Osteoblast (primary cell): ENCODE results near the gene BICD1. TPM values are rescaled to one million over a fixed set of nuclear protein-coding genes. Genes with fewer than 3 reads are reported as not detected.

Source experiments
- DNase-seq: peaks from one replicate; pipeline ENCODE4 v3.0.0; 2011; ENCODE audit warnings: low spot score, mixed read lengths; ENCODE audit not compliant: insufficient read length; ENCODE audit errors: missing footprints
- H2AFZ ChIP-seq: 2 replicates; pipeline ENCODE4 v1.6.0; 2011; ENCODE audit warnings: mild to moderate bottlenecking, low read length
- H3K27ac ChIP-seq: 2 replicates; pipeline ENCODE4 v1.5.1; 2011; ENCODE audit warnings: mild to moderate bottlenecking, low read depth, low read length, moderate library complexity
- H3K27me3 ChIP-seq: 2 replicates; pipeline ENCODE4 v1.6.0; 2012; ENCODE audit warnings: mild to moderate bottlenecking, control low read depth, inconsistent platforms, low read length, moderate library complexity; ENCODE audit not compliant: insufficient read depth
- H3K36me3 ChIP-seq: 2 replicates; pipeline ENCODE4 v1.5.1; 2011; ENCODE audit warnings: mild to moderate bottlenecking, low read length, control low read depth, moderate library complexity; ENCODE audit not compliant: insufficient read depth
- H3K4me1 ChIP-seq: 2 replicates; pipeline ENCODE4 v1.5.1; 2011; ENCODE audit warnings: mild to moderate bottlenecking, low read length, control low read depth, moderate library complexity; ENCODE audit not compliant: insufficient read depth
- H3K4me2 ChIP-seq: 2 replicates; pipeline ENCODE4 v1.6.0; 2011; ENCODE audit warnings: mild to moderate bottlenecking, low read length; ENCODE audit not compliant: insufficient read depth
- H3K4me3 ChIP-seq: fragments of 200-600 bp; sonication (generic); 3 replicates; pipeline ENCODE4 v1.5.1; 2012; ENCODE audit warnings: mild to moderate bottlenecking, low read length, inconsistent platforms; ENCODE audit not compliant: insufficient read depth
- H3K79me2 ChIP-seq: 2 replicates; pipeline ENCODE4 v1.6.0; 2012; ENCODE audit warnings: mild to moderate bottlenecking, low read length, control low read depth, inconsistent platforms; ENCODE audit not compliant: insufficient read depth
- H3K9me3 ChIP-seq: 2 replicates; pipeline ENCODE4 v1.5.1; 2011; ENCODE audit warnings: low read depth, low read length, control low read depth
- H4K20me1 ChIP-seq: 2 replicates; pipeline ENCODE4 v1.6.0; 2012; ENCODE audit warnings: mild to moderate bottlenecking, low read length, control low read depth; ENCODE audit not compliant: insufficient read depth
- total RNA-seq: library from RNA; depleted of rRNA; stranded (reverse); fragments of >200 nt; gene quantifications from 2 replicates; pipeline ENCODE4 v1.2.3, GENCODE V29; 2012
- TF ChIP-seq, protein P1 (sequence below): IDR thresholded peaks from 2 replicates; pipeline ENCODE4 v1.5.1; 2011; ENCODE audit warnings: mild to moderate bottlenecking, low read depth, low read length, moderate library complexity; ENCODE audit errors: extremely low read depth

The BICD1 gene
- total RNA-seq, 1 donor = 21.0 TPM

DNA sequence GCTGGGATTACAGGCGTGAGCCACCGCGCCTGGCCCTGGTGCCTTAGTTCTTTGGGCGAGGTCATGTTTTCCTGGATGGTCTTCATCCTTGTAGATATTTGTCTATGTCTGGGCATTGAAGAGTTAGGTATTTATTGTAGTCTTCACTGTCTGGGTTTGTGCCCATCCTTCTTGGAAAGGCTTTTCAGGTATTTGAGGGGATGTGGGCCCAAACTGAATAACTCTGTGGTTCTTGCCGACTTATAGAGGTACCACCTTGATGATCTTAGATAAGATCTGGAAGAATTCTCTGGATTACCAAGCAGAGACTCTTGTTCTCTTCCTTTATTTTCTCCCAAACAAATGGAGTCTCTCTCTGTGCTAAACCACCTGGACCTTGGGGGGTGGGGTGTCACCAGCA lies 311.6 kb downstream of the BICD1 start:
- H3K9me3 ChIP-seq = no peaks in the 10 kb centered on the region
- no peak for DNase-seq
- no peaks in the 10 kb centered on the region for H3K27me3 ChIP-seq
- no peaks in the 10 kb centered on the region for H3K79me2 ChIP-seq
- no peaks in the 10 kb centered on the region for H3K36me3 ChIP-seq
- H3K4me1 ChIP-seq = no peaks in the 10 kb centered on the region
- no peak overlapping the region for H3K4me3 ChIP-seq
- H3K4me2 ChIP-seq = no peak overlapping the region
- no peak overlapping the region for H3K27ac ChIP-seq
- no peaks in the 10 kb centered on the region for H4K20me1 ChIP-seq
- H2AFZ ChIP-seq = no peak overlapping the region
- TF ChIP-seq, protein P1, sequence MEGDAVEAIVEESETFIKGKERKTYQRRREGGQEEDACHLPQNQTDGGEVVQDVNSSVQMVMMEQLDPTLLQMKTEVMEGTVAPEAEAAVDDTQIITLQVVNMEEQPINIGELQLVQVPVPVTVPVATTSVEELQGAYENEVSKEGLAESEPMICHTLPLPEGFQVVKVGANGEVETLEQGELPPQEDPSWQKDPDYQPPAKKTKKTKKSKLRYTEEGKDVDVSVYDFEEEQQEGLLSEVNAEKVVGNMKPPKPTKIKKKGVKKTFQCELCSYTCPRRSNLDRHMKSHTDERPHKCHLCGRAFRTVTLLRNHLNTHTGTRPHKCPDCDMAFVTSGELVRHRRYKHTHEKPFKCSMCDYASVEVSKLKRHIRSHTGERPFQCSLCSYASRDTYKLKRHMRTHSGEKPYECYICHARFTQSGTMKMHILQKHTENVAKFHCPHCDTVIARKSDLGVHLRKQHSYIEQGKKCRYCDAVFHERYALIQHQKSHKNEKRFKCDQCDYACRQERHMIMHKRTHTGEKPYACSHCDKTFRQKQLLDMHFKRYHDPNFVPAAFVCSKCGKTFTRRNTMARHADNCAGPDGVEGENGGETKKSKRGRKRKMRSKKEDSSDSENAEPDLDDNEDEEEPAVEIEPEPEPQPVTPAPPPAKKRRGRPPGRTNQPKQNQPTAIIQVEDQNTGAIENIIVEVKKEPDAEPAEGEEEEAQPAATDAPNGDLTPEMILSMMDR = no peak

DNA sequence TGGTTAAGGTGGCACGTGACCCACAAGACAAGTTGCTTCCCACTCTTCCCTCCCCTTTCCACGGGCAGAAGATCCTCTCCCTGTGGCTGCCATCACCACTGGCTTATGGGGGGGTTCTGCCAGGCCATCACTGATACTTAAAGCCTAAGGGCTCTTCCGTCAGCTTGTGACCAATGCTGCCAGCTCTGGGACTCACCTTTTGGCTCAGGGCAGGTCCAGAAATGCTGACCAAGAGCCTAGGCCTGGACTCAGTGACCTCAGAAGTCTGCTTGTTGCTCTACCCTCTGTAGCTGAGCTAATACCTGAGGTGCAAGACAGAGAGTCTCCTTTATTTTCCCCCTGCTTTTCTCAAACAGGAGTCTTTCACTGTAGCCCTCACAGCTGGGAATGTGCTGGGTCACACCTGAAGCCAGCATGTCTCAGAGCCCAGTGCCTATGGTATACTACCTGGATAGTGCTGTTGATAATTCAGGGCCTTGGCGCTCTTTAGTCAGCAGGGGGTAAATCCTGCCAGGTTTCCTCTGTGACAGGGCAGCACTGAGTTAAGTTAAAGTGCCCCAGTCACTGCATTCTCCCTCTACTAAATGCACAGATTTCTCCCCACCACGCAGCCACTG lies 312.4 kb downstream of the BICD1 start:
- Histone ChIP-seq H2AFZ (no peak overlapping the region), H3K27me3 (no peaks in the 10 kb centered on the region), H3K4me1 (no peaks in the 10 kb centered on the region), H3K4me3 (no peak overlapping the region), H3K4me2 (no peak overlapping the region), H3K27ac (no peak overlapping the region), H4K20me1 (no peaks in the 10 kb centered on the region), H3K79me2 (no peaks in the 10 kb centered on the region), H3K36me3 (no peaks in the 10 kb centered on the region), H3K9me3 (no peaks in the 10 kb centered on the region)
- TF ChIP-seq, protein P1 = no peak
- DNase-seq = no peak

DNA sequence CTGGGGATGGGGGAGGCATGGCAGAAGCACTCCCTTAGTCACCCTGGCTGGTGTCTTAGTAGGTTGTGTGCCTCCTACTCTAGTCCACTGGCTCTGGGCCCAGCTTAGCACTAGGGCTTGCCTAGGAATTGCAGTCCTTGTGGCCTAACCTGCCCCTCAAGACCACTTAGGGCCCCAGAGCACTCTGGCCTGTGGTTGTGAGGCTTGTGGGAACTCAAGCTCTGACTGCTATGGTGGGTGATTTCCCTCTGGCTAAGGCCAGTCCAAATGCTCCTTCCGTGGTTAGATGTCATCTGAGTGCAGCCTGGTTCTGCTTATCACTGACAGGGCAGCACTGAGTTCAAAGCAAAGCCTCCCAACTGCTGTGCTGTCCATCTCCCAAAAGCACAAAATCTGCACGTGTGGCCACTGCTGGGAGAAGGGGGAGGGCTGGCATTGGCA lies 312.9 kb downstream of the BICD1 start:
- Histone ChIP-seq H3K9me3 (no peaks in the 10 kb centered on the region), H3K27ac (no peak overlapping the region), H3K4me1 (no peaks in the 10 kb centered on the region), H3K27me3 (no peaks in the 10 kb centered on the region), H2AFZ (no peak overlapping the region), H3K79me2 (no peaks in the 10 kb centered on the region), H4K20me1 (no peaks in the 10 kb centered on the region), H3K4me2 (no peak overlapping the region), H3K36me3 (no peaks in the 10 kb centered on the region), H3K4me3 (no peak overlapping the region)
- DNase-seq = no peak
- TF ChIP-seq, protein P1 = no peak

DNA sequence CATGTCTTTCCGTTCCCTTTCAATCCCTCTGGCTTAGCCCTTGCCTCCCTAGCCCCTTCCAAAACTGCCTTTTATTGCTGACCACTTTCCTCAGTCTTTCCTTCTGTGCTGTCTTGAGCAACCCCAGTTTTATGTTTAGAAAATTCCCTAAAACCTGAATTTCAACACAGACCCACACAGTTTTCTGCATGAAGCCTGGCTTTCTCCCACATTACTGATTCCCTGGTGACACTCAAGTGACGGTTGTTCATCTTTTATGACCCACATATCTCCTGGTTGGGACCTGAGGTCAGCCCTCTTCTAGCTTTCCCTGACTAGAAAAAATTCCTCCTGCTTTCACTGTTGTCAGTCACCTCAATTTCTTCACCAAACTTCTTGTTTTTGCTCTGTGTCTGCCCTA lies 313.7 kb downstream of the BICD1 start:
- H3K27me3 ChIP-seq = no peaks in the 10 kb centered on the region
- no peaks in the 10 kb centered on the region for H3K79me2 ChIP-seq
- H3K4me2 ChIP-seq = no peak overlapping the region
- no peak overlapping the region for H3K4me3 ChIP-seq
- no peaks in the 10 kb centered on the region for H3K9me3 ChIP-seq
- no peak overlapping the region for H2AFZ ChIP-seq
- TF ChIP-seq, protein P1 = no peak
- no peak for DNase-seq
- H3K27ac ChIP-seq = no peak overlapping the region
- no peaks in the 10 kb centered on the region for H3K36me3 ChIP-seq
- no peaks in the 10 kb centered on the region for H4K20me1 ChIP-seq
- H3K4me1 ChIP-seq = no peaks in the 10 kb centered on the region
